ENCODE results near the gene SCD5.
A peak's percentile ranks its signal among the peaks of the same experiment; 100 is the strongest.

Gene SCD5

GRCh38 chr4:82809619-82810018 lies 11.0 kb upstream of the SCD5 start:
- no peak for TF ChIP-seq CTCF (IDR thresholded peaks at IDR 0.05; ENCODE audit: low read depth, low read length, missing control alignments)
- H3K4me3 ChIP-seq (ENCODE audit: low read depth, low read length), result no peak overlapping the region
- no peak for DNase-seq (ENCODE audit: low read depth)

DNA sequence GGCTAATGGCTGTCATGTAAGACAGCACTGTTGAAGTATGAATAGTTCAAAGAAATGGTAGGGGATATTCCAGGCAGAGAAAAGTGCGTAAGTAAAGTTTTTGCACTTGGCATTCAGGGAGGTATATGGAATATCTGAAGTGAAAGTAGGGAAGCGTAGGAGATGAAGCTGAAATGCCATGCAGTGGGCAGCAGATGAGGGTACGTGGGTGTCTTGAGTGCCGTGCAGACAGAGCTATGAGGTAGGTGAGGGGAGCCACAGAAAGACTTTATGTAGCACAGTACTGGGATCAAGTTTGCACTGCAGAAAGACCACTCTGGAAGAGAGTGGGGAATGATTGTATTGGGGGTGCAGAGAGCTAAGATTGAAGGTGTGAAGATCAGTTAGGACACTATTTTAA lies 5.2 kb upstream of the SCD5 start:
- DNase-seq (ENCODE audit: low read depth), result no peak
- no peak overlapping the region for H3K4me3 ChIP-seq (ENCODE audit: low read depth, low read length)
- TF ChIP-seq CTCF (IDR thresholded peaks at IDR 0.05; ENCODE audit: low read depth, low read length, missing control alignments), result no peak

- TF ChIP-seq CTCF (IDR thresholded peaks at IDR 0.05; ENCODE audit: low read depth, low read length, missing control alignments), result no peak
- H3K4me3 ChIP-seq (ENCODE audit: low read depth, low read length), result no peak overlapping the region
- DNase-seq (ENCODE audit: low read depth), result no peak
Observed at GRCh38 chr4:82802911-82803310, 4.3 kb upstream of the SCD5 start.

- no peak overlapping the region for H3K4me3 ChIP-seq (ENCODE audit: low read depth, low read length)
- no peak for DNase-seq (ENCODE audit: low read depth)
Observed at GRCh38 chr4:82801910-82802521, 3.4 kb upstream of the SCD5 start.

GRCh38 chr4:82799006-82799881 lies 648 bp upstream of the SCD5 start:
- no peak for DNase-seq (ENCODE audit: low read depth)
- H3K4me3 ChIP-seq (ENCODE audit: low read depth, low read length), result peak overlapping the region; percentile 68
- TF ChIP-seq CTCF (IDR thresholded peaks at IDR 0.05; ENCODE audit: low read depth, low read length, missing control alignments), result no peak

More at GRCh38 chr4:82801910-82802521, 3.4 kb upstream of the SCD5 start:
- TF ChIP-seq CTCF (IDR thresholded peaks at IDR 0.05; ENCODE audit: low read depth, low read length, missing control alignments), result peak; percentile 18

DNA sequence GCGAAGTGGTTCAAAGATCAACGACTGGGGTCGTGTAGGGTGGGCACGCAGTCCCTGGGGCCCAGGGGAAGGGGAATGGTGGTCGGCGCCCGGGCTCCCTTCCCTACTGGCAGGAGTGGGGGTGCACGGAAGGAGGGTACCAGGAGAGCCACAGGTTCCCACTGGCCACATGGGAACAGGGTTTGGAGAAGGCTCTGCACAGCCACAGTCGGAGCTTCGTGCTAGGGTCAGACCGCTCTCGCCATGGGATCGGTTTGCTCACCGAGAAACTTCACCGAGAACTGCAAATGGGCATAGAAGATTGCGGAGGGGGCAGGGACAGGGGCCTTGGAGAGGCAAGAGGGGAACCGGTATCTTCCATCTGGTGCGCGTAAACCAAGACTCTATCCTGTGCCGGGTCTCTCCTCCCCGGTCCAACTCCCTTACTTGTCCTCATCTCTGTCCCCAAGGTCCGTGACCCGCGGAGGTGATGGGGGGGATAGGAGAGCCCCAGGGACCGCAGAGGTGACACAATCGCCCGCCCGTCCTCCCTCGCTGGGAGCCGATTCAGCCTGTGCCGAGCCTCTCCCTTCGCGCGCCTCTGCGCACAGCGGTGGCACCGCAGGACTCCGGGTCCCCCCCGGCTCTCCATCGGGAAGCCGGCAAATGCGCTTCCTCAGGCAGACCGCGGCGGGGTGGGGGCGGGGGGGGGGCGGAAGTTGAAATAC lies 1.0 kb downstream of the SCD5 start:
- no peak for TF ChIP-seq CTCF (IDR thresholded peaks at IDR 0.05; ENCODE audit: low read depth, low read length, missing control alignments)
- peak overlapping the region; percentile 4; the same call in 1 of the 2 replicates for H3K4me3 ChIP-seq (ENCODE audit: low read depth, low read length)
- no peak for DNase-seq (ENCODE audit: low read depth)
